Posterior cingulate gyrus (tissue), 11 donors: Measurements from ENCODE around the gene UBA1.
"Not testable (repeated sequence)": the region's sequence is repeated elsewhere in the genome, so short reads cannot be mapped to it uniquely, and the experiment has no call there.

Experiments used
- DNase-seq, 10 donors: peaks; one replicate each; pipeline versions ENCODE4 v3.0.0 to v3.0.0-alpha.2; 2020 to 2021; ENCODE audit warnings: mixed read lengths in 3 of 10
- intact Hi-C: fragments of 100-400 bp; cut with DNase I; formaldehyde crosslinking; loops from one replicate; pipeline ENCODE4 v1.15.1; 2023

The UBA1 gene

DNA sequence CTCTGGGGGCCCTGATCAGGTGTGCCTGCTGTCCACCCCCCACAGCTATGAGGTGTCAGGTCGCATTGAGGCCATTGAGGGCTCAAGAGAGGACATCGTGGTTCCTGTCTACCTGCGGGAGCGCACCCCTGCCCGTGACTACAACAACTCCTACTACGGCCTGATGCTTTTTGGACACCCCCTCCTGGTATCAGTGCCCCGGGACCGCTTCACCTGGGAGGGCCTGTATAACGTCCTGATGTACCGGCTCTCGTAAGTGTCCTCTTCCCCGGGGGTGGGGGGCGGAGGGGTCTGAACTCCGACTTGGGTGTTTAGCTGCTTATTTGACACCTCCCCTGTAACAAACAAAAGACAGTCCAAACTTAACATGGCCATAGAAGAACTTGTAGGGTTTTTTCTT lies 49.7 kb downstream of the UBA1 start:
- no peak for DNase-seq
- intact Hi-C loops: no loop called here

DNA sequence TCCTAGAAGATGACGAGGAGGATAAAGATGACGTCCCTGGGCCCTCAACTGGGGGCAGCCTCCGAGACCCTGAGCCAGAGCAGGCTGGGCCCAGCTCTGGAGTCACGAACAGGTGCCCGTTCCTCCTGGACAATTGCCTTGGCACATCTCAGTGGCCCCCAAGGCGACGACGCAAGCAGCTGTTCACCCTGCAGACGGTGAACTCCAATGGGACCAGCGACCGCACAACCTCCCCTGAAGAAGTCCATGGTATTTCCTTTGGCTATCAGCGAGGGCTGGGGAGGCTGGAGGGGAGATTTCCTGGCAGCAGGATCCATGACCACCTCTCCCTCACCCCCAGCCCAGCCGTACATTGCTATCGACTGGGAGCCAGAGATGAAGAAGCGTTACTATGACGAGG lies 51.0 kb downstream of the UBA1 start:
- intact Hi-C loops: no loop called here
- DNase-seq: no peak

DNA sequence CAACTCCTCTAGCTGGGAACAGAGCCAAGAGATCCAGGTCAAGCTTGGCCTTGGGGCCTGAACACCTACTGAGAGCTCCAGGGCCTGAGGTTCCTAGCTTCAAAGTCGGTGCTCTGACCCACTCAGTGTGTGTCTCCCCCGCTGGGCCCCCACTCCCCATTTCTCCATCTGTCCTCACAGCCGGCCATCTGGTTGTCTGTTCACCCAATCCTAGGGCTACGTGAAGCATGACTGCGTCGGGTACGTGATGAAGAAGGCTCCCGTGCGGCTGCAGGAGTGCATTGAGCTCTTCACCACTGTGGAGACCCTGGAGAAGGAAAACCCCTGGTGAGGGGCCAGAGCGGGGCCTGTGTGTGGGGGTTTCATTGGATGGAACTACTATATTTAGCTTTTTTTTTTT lies 51.5 kb downstream of the UBA1 start:
- DNase-seq: no peak
- intact Hi-C loops: no loop called here

DNA sequence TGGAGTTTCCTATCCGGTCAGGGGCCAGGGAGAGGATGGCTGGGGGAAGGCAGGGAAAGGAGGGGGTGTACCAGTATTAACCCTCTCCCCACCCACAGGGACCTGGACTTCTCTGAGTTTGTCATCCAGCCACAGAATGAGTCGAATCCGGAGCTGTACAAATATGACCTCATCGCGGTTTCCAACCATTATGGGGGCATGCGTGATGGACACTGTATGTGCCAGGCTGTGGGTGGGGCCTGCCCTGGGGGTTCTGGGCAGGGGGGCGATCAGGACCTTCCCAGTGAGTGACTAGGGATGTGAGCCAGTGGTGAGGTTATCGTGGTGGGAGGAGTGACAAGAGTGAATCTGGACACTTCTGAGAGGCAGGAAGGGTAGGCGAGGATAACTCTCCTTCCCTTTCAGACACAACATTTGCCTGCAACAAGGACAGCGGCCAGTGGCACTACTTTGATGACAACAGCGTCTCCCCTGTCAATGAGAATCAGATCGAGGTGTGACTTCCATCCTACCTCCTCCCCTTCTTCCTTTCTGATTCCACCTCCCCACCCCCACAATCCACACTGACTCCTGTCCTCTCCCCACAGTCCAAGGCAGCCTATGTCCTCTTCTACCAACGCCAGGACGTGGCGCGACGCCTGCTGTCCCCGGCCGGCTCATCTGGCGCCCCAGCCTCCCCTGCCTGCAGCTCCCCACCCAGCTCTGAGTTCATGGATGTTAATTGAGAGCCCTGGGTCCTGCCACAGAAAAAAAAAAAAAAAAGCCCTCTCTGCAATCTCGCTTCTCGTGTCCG lies 53.8 kb downstream of the UBA1 start:
- intact Hi-C loops: no loop called here

DNA sequence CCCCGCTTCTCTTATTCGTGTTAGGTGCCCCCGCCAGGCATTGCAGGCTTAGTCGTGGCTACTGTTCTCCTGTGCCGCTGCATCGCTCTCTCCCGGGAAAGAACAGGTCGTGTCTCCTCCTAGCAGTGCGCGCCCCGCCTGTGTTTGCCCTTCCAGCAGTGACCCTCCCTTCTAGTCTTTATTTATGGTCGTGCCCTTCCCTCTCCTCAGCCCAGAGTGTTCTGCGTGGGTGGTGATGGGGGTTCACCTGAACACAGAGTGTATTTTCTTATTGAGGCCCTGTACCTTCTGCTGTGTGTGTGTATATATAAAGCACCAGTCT lies 54.3 kb downstream of the UBA1 start:
- no peak for DNase-seq
- intact Hi-C loops: no loop called here

More for the DNA sequence above, 53.8 kb downstream of the UBA1 start:
- peak in 1 of 10 donors; percentile 62 for DNase-seq

DNA sequence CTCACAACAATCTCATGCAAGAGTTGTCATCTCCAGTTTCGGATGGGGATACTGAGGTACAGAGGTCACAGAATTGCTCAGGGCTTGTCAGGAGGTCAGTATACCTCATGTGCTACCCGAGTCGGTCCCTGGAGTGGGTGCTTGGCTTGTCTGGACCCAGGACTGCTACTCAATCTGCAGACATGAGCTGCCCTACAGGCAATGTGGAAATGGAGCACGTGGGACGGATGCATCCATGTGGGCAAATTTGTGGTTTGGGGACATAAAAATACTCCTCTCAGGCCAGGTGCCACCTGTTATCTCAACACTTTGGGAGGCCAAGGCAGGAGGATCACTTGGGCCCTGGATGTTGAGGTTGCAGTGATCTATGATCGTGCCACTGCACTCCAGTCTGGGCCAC lies 54.9 kb downstream of the UBA1 start:
- peak in 1 of 10 donors; percentile 21 for DNase-seq
- intact Hi-C loops: no loop called here

DNA sequence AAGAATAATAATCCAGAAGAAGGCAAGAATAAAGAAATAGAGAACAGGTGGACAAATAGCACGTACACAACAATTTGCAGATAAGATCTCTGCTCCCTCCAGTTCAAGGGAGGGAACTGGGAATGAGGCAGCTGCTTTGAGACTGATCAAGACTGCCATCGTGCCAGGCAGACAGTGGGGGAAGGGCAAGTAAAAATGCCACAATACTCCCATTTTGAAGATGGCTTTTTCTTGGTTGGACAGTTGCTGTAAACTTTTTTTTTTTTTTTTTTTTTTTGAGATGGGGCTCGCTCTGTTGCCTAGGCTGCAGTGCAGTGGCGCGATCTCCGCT lies 56.4 kb downstream of the UBA1 start:
- intact Hi-C loops: no loop called here
- no peak for DNase-seq

DNA sequence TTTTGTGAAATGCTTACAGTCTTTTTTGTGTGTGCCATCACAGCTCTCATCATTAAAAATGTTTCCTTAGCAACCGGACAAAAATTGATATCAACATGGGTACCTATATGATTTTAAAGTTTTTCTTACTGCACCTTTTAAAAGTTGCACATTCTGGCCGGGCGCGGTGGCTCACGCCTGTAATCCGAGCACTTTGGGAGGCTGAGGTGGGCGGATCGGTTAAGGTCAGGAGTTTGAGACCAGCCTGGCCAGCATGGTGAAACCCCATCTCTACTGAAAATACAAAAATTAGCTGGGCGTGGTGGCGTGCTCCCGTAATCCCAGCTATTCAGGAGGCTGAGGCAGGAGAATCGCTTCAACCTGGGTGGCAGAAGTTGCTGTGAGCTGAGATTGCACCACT lies 64.0 kb downstream of the UBA1 start:
- intact Hi-C loops: not testable (repeated sequence)
- DNase-seq: peak in 1 of 10 donors; percentile 43
